Ramos (cell line): ENCODE data around the gene RPS6KA2.

ENCODE experiments used
- in situ Hi-C: fragments of 300-500 bp; cut with MboI; formaldehyde crosslinking; loops from one replicate; pipeline ENCODE4 v1.14.3; 2022; ENCODE audit warnings: low sequenced_read_pairs; ENCODE audit not compliant: unreplicated experiment

The RPS6KA2 gene

DNA sequence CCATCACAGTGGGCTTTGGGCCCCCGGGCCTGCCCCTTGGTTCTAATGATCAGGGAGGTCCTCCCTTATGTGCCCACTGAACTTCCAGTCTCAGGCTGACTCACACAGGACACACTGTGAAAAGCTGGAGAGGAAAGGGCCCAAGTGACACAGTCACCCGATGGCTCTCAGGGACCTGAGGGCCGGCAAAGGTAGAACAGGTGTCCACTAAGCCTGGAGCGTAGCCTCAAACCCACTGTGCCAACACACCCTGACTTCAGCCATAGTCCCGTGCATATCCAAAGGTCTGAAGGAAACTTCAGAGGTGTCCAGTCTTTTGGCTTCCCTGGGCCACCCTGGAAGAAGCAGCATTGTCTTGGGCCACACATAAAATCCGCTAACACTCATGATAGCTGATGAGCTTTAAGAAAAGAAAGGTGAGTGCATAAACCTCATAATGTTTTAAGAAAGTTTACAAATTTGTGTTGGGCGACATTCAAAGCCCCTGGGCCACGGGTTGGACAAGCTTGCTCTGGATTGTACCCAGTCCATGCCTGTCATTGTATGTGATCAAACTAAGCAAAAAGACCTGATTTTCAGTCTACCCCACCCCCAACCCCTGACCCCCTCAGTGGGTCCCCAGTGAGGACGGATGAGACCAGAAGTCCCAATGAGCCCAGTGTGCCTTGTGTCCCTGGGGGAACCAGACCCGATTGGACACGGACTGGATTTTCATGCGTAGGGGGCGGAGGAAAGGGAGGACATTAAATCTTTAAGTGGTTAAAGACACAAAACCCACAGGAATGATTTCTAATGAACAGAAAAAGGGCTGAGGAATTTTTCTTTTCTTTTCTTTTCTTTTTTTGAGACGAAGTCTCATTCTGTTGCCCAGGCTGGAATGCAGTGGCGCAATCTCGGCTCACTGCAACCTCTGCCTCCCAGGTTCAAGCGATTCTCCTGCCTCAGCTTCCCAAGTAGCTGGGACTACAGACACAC is 46.7 kb downstream of the RPS6KA2 start:
- in situ Hi-C loops, result no loop called here

DNA sequence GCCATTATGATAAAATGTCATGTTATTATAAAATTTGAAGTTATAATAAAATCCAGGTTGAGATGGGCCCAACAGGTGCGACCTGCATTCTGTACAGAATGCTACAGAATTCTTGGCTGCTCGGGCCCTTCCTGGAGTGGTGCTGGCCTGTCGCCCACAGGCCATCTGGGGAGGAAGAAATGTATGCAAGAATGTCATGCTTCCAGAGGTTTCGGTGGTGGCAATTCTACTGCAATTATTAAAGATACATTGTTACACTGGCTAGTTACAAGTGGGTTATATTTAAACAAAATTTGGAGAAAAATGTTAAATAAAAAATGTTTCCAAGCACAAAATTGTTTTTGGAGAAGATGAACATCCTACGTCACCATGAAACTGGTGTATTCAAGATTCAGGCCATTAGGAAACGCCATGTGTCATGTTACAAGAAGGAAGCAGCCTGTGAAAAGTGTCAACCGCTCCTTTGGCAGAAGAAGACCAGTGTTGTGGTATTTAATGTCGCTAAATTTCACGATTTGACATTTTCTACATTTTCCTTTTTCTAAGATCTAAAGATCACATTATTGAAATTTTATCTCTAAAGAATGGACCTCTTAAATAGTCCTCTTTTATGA is 47.7 kb downstream of the RPS6KA2 start:
- in situ Hi-C loops, result no loop called here

DNA sequence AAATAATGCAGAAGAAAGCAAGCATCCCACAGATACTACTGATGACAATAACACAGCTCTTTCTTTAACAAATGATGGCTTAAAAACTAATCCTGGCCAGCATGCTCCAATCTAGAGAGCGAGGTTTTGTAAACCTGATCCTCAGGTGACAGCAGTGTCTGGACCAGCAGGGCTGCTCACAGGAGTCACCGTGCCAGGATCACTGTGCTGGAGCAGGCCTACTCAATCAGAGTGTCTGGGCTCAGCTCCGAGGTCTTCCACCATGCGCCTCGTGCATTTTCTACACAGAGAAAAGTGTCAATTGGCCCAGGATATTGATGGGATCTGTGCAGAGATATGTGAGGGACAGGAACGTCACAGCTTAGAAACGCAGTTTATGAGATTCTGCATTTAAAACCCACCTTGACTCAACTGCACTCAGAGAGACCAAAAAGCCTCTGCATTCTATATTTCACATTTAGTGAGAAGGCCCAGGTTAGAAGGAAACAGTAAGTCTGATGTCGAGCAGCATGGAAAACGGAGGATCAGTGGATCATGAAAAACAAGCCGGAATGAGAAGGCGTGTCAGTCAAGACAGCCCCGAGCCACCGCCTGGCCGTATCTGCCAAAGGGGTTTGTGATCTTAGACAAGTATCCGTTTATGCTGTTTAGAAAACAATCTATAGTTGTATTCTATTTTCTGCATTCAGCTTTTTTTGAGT is 48.4 kb downstream of the RPS6KA2 start:
- in situ Hi-C loops, result no loop called here

DNA sequence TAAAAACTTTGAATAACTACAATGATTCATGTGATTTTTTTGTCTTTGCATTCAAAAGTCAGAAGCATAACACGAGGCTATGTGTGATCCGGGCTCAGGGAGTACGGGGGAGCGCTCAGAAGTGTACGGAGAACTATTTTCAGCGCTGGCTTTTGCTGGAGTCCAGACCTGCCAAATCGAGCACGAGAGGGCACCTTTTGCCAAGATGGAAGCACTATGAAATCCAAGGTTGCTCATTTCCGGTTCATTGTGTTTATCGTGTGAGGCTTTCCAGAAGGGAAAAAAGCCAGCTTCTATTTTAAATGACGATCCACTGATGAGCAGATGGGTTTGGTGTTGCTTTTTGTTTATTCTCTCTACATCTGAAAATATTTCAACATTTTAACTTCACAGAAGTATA is 51.8 kb downstream of the RPS6KA2 start:
- in situ Hi-C loops, result no loop called here

DNA sequence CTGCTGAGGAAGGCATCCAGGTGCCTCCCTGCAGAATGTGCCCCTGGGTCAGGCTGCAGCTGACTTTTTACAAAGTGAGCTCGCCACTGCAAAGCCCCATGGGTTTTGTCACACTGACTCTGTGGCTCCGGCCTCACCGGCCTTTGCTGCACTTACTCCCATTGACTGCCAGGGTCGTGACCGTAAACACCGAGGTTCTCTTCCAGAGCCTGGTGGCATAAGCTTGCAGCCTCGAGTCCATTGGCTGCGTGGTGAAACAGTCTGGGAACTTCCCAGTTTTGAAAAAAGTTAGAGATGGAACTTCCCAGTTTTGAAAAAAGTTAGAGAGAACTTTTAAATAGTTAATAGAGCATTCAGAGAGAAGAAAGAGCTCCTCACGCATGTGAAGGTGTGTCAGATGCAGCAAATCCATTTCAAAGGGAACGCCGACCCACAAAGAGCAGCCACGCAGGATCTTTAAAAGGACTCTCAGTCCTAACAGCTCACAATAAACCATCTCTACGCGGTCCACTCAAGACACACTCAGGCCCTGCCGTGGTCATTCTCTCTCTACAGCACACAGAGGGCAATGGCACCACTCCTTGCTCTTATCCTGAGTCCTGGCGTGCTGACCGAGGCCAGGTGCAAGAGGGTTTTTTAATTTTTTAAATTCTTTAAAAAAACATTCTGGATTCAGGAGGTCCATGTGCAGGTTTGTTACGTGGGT is 53.4 kb downstream of the RPS6KA2 start:
- in situ Hi-C loops, result no loop called here

DNA sequence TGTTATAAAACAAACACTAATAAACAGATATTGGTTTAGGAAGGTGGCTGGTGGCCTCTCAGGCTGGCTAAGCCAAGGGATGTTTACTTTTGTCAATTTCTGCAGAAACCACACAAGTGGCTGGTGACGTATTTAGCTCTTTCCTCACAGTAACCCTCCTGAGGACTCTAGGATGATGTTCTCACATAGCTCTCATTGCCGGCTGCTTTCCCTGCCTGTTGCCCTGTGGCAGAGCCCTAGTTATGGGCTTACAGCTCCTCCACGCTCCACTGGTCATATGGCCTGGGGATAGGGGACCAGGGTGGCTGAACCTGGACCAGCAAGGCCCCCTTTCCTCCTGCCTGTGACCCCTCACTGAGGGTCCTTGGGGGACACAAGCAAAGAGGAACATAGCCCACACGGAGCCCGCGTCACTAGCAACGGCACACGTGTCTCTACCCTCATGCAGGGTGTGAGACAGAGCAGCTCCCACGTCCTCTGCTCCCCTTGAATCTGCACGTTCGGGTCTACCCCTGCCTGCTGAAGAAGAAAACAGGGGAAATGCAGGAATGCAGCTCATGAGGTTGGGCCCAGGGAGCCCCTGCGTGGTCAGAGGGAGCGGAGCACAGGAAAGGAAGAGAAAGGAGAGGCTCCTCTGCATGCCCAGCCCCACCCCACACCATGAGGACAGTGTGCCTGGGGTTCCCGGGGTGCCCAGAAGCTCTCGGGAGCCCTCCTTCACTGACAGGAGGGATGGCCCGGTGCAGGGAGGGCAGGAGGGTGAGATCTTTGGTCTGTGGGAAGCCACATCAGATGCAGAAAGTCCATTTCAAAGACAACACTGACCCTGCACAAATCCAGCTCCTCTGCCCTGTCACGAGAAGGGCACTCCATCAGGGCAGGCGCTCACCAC is 54.4 kb downstream of the RPS6KA2 start:
- in situ Hi-C loops, result no loop called here

DNA sequence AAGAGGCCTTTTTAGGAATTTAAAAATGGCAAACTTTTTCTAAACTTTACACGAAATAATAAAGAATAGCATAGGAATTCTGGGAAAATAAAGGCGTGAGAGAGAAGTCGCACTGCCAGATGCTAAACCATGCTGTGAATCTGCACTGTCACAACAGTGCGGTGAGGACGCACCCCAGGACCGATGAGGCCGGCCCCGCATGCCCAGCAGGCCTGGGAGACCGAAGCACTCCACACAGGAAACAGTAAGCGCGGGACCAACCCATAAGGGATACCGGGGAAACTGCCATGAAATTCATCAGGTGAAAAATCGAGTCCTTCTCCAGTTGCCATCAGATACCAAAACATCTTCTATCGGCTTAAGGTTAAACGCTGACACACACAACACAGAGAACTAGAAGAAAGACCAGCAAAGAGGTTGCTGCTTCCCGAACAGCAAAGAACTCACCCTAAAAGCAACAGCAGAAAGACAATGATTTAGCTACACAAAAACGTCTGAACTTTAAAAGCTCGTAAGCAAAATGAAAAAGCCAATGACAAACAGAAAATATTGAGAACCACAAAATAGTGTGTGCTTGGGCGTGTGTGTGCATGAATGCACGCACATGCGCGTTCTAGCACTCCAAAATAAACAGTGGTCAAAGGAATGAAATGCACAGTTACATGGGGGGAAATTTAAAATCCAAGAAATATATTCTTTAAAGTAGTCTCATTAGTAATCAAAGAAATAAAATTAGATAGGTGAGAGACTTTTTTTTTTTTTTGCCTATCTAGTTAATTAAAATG is 55.9 kb downstream of the RPS6KA2 start:
- in situ Hi-C loops, result no loop called here

DNA sequence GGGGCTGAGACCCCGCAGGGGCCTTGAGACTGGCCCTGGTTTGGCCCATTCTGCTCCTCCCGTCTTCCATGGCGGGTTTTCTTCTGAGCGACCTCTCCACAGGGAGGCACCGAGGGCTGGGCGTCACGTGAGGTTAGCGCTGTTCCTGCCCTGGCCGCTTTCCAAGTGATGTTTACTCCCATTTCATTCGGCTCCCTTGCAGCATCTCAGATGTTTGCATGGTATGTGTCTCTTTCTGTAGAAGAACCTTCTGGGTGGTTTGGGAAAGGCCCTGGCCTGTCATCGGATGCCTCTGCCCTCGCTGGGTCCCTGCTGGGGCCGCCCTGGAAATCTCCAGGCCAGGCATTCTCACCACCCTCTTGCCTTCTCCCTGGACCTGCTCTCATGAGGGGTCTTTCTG is 57.8 kb downstream of the RPS6KA2 start:
- in situ Hi-C loops, result no loop called here

DNA sequence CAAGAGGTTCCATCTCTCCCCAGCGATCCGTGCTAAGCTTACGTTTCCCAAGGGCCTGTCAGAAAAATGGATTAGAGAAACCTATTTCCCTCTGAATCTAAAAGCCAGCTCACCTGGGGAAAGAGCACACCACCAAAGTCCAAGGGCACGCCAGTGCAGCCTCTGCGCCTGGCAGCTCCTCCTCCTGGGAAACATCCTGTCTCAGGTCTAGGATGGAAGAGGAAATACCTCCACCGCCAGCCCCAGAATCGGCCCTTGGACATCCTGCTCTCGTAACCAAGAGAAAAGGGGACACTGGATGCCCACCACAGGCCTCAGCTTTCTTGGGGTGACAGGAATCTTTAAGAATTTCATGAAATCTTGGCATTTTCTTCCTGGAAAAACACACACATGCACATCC is 59.2 kb downstream of the RPS6KA2 start:
- in situ Hi-C loops, result no loop called here

DNA sequence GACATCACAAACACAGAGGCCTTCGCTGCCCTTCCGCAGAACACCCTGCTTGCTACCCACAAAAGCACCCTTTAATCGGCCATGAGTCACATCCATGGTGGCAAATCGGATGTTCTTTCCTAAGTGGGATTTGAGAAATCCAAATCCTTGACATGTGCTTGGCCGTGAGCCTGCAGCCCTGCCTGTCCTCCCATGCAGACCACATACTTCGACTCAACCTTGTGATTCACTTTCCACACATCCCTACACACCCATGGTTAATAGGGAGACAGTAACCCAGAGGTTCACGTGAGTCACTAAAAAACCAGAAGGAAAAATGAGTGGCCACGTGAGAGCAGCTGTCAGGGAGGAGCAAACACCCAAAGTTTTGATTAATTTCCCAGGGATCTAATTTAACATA is 59.9 kb downstream of the RPS6KA2 start:
- in situ Hi-C loops, result no loop called here

DNA sequence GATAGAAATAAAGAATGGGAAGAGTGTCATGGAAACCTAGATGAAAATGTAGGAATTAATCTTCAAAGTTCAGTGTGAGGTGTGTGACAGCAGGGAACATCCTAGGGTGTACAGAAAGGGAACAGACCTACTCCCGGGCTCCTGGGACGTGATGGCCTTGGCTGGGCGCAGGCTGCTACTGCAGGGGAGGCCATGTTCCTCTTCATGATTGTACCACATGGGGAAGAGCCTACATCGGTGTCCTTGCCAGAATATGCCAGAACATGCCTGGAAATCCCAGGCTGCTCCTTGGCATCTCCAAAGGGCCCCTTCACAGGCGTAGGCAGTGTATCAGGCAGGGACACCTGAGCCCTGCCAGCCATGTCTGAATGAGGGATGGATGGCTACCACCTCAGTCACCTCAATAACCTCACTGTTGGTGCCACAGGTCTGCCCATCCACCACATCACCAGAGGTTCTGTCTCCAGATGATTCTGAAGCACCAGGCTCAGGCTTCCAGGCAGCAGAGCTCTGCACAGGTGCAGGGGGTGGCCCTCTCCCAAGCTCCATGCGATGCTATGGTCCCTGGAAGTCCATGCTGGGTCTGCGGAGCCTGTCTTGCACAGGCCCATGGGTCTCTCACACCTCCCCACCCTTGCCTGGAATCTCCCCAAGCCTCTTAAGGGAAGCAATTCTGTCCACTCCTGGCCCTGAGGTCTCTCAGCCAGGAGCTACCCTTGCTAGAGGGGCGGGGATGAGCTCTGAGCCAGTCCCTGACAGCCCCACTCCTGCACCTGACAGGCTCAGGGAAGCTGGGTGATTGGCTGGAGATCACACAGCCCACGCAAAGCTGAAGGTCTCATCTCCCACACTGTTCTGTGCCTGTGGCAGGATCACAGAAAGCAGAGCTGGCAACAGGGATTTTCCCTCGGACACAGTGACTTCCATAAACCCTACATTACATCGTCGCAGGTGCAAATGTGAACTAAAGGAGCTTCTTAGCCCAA is 60.7 kb downstream of the RPS6KA2 start:
- in situ Hi-C loops, result no loop called here

DNA sequence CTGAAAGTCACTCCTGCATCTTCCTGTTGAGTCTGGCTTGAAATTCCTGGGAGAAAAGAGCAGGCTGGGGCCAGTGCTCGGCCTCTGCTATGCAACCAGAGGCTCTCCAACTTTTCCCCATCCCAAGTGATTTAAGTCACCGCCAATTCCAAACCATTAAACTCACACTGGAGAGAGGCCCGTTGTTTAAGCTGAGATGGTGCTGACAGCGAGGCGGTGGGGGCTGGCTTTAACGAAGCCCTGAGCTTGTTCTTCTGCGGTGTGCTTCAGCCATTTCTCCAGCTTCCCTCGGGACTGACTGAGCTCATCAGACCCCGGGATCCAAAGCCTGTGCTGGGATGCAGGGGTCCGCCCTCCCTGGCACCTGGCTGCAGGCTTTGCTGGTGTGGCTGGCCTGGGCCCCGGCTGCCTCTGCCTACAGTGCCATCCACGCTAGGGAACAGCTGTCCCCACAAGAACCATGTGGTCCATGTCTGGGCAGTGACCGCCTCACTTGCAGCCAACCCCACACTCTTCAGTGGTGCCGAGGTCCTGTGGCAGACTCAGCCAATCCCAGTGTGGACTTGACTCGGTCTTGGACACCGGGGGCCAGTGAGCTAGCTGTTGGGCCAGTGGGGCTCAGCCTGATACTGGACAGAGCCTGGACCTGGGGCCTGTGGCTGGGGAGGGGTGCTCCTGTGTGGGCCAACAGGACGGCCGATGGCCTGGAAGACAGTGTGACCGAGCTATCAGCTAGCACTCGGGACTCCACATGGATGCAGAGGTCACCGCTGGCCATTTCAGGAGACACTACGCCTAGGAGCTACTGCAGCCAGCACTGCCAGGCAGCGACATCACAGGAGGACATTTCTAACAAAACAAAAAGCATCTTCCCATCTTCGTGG is 61.7 kb downstream of the RPS6KA2 start:
- in situ Hi-C loops, result no loop called here

DNA sequence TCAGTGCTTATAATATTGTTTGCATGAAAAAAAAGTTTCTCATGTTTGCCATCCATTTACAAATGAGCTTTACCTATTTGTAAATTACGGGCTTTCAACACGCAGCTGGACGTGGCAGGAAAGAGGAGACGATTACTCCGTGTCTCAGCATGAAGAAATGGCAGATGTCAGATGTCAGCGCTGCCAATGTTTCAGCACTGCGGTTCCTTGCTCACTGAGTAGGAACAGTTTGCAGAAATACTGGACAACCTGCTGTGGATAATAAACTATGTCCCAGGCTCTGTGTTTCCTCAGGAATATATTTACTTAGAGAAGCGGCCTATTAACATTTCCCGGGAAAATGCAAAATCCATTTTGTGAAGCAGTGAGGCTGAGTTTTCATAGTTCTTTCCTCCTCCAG is 63.2 kb downstream of the RPS6KA2 start:
- in situ Hi-C loops, result no loop called here

DNA sequence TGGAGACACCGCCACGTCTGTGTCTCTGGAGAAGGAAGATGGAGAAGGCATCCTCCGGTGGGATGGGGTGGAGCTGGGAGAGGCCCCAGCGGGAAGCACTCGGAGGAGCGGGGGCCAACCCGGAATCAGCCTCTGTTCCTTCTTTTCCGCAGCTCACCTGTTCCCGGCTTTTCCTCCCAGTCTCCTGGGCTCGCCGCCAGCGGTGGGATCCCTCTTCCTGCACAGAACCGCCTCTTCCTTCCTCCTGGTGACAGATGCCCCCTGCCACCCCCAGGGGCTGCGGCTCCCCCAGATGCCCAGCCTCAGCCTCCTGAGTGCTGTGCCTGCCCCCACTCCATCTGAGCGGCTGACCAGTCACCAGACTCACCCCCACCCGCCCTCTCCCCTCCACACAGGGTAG is 63.9 kb downstream of the RPS6KA2 start:
- in situ Hi-C loops, result no loop called here

DNA sequence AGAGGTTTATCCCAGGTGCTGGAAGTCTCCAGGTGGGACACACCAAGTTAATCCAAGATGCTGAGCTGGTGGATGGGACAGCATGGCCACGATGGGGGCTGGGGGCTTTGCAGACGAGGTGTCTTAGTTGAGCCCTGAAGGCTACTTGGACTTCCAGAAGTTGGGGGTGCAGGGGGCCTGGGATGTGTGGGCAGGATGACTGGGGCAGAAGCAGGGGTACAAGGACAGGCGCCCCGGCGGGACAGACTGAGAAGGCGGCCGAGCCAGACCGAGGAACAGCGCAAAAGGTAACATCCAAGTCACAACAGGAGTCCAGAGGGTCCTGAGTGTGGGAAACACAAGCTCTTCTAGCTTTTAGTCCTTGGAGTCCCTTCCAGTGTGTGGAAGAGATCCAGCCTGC is 64.3 kb downstream of the RPS6KA2 start:
- in situ Hi-C loops, result no loop called here

DNA sequence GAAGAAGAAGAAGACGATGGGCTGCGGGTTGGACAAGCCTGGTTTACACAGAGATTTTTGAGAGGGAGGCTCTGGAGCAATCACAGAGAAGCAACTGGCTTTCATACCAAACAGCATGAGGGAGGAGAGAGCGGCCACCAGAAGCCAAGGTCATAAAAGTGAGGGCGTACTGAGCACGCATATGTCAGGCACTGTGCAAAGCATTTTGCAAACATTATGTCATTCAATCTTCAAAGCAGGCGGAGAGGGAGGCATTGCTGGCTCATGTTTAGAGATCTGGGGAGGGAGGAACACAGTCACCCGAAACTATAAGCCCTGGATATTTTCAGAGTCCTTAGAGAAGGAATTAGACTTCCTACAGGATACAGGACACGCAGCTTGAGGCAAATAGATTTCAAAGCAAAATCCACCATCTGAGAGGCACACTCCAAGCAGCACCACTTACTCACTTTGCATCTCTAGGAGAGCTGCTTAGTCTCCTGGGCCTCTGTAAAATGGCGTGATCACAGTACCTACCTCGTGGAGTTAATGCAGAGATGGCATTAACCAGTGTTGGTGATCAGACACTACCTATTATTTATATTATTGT is 65.2 kb downstream of the RPS6KA2 start:
- in situ Hi-C loops, result no loop called here
